GM18861 (cell line): Measurements from ENCODE around the gene KCNMA1.
"Not testable (repeated sequence)": the region's sequence is repeated elsewhere in the genome, so short reads cannot be mapped to it uniquely, and the experiment has no call there.

Experiments used
- ATAC-seq: cut with Tn5 transposase; IDR thresholded peaks from one replicate; pipeline ENCODE4 v1.9.1; 2021; ENCODE audit not compliant: unreplicated experiment

The KCNMA1 gene

GRCh38 chr10:77637532-77638320 is at the start of gene KCNMA1:
Gene KCNMA1 (minus strand): TSS chr10:77637808.
- ATAC-seq = no peak

- no peak for ATAC-seq
These were observed 49.2 kb upstream of the KCNMA1 start for GRCh38 chr10:77686650-77687417.

- ATAC-seq = no peak
These were observed 48.5 kb upstream of the KCNMA1 start for GRCh38 chr10:77686096-77686495.

GRCh38 chr10:77685432-77685831 is 47.8 kb upstream of the KCNMA1 start:
- no peak for ATAC-seq

- ATAC-seq = not testable (repeated sequence)
These were observed 45.5 kb upstream of the KCNMA1 start for GRCh38 chr10:77683088-77683432.

GRCh38 chr10:77682393-77683087 is 44.9 kb upstream of the KCNMA1 start:
- no peak for ATAC-seq

- ATAC-seq = no peak
These were observed 44.2 kb upstream of the KCNMA1 start for GRCh38 chr10:77681839-77682238.

GRCh38 chr10:77680811-77681210 is 43.2 kb upstream of the KCNMA1 start:
- no peak for ATAC-seq

- no peak for ATAC-seq
These were observed 42.5 kb upstream of the KCNMA1 start for GRCh38 chr10:77680065-77680464.

GRCh38 chr10:77679217-77679616 is 41.6 kb upstream of the KCNMA1 start:
- no peak for ATAC-seq

- no peak for ATAC-seq
These were observed 40.5 kb upstream of the KCNMA1 start for GRCh38 chr10:77678146-77678545.

- ATAC-seq = no peak
These were observed 37.7 kb upstream of the KCNMA1 start for GRCh38 chr10:77675347-77675746.

- ATAC-seq = no peak
These were observed 36.0 kb upstream of the KCNMA1 start for GRCh38 chr10:77673515-77674140.

GRCh38 chr10:77673101-77673500 is 35.5 kb upstream of the KCNMA1 start:
- no peak for ATAC-seq

- ATAC-seq = no peak
These were observed 34.1 kb upstream of the KCNMA1 start for GRCh38 chr10:77671594-77672252.

GRCh38 chr10:77670817-77671443 is 33.3 kb upstream of the KCNMA1 start:
- no peak for ATAC-seq

- ATAC-seq = no peak
These were observed 32.3 kb upstream of the KCNMA1 start for GRCh38 chr10:77669892-77670291.

GRCh38 chr10:77667426-77668324 is 30.1 kb upstream of the KCNMA1 start:
- ATAC-seq = peak; percentile 83

- ATAC-seq = no peak
These were observed 29.2 kb upstream of the KCNMA1 start for GRCh38 chr10:77666821-77667220.
